ENCODE data around the gene TNFAIP3.

TNFAIP3 gene

GRCh38 chr6:137925141-137925698 is 58.2 kb downstream of the TNFAIP3 start:
- DNase-seq (ENCODE audit: low spot score): no peak

GRCh38 chr6:137926207-137926731 is 59.2 kb downstream of the TNFAIP3 start:
- DNase-seq (ENCODE audit: low spot score): no peak

GRCh38 chr6:137926985-137927384 is 59.9 kb downstream of the TNFAIP3 start:
- DNase-seq (ENCODE audit: low spot score): no peak

- DNase-seq (ENCODE audit: low spot score): no peak
These were observed 60.7 kb downstream of the TNFAIP3 start for GRCh38 chr6:137927777-137928218.

GRCh38 chr6:137928286-137928685 is 61.2 kb downstream of the TNFAIP3 start:
- DNase-seq (ENCODE audit: low spot score): no peak

GRCh38 chr6:137931849-137932465 is 64.9 kb downstream of the TNFAIP3 start:
- no peak for DNase-seq (ENCODE audit: low spot score)
